Measurements from ENCODE around the gene YTHDC2.
A peak's percentile ranks its signal among the peaks of the same experiment; 100 is the strongest.

The YTHDC2 gene

GRCh38 chr5:113503146-113503545 is 10.3 kb upstream of the YTHDC2 start:
- no peak overlapping the region for H3K4me3 ChIP-seq (replicated peaks; ENCODE audit: low read depth, low read length)
- DNase-seq (ENCODE audit: extremely low read depth, low read depth), result no peak
- no peak for TF ChIP-seq CTCF (IDR thresholded peaks at IDR 0.05; ENCODE audit: low read depth, low read length, missing control alignments)

GRCh38 chr5:113505181-113505580 is 8.3 kb upstream of the YTHDC2 start:
- no peak overlapping the region for H3K4me3 ChIP-seq (replicated peaks; ENCODE audit: low read depth, low read length)
- no peak for DNase-seq (ENCODE audit: extremely low read depth, low read depth)
- no peak for TF ChIP-seq CTCF (IDR thresholded peaks at IDR 0.05; ENCODE audit: low read depth, low read length, missing control alignments)

GRCh38 chr5:113507601-113508000 is 5.9 kb upstream of the YTHDC2 start:
- TF ChIP-seq CTCF (IDR thresholded peaks at IDR 0.05; ENCODE audit: low read depth, low read length, missing control alignments), result no peak
- no peak for DNase-seq (ENCODE audit: extremely low read depth, low read depth)

GRCh38 chr5:113508756-113509155 is 4.7 kb upstream of the YTHDC2 start:
- no peak overlapping the region for H3K4me3 ChIP-seq (replicated peaks; ENCODE audit: low read depth, low read length)
- DNase-seq (ENCODE audit: extremely low read depth, low read depth), result no peak
- no peak for TF ChIP-seq CTCF (IDR thresholded peaks at IDR 0.05; ENCODE audit: low read depth, low read length, missing control alignments)

More at GRCh38 chr5:113507601-113508000, 5.9 kb upstream of the YTHDC2 start:
- no peak overlapping the region for H3K4me3 ChIP-seq (replicated peaks; ENCODE audit: low read depth, low read length)

- peak; percentile 6 for TF ChIP-seq CTCF (IDR thresholded peaks at IDR 0.05; ENCODE audit: low read depth, low read length, missing control alignments)
- no peak overlapping the region for H3K4me3 ChIP-seq (replicated peaks; ENCODE audit: low read depth, low read length)
- no peak for DNase-seq (ENCODE audit: extremely low read depth, low read depth)
Observed at GRCh38 chr5:113510836-113511451, 2.5 kb upstream of the YTHDC2 start.

- TF ChIP-seq CTCF (IDR thresholded peaks at IDR 0.05; ENCODE audit: low read depth, low read length, missing control alignments), result no peak
- no peak for DNase-seq (ENCODE audit: extremely low read depth, low read depth)
- no peak overlapping the region for H3K4me3 ChIP-seq (replicated peaks; ENCODE audit: low read depth, low read length)
Observed at GRCh38 chr5:113512341-113512740, 1.2 kb upstream of the YTHDC2 start.

- DNase-seq (ENCODE audit: extremely low read depth, low read depth), result no peak
- no peak for TF ChIP-seq CTCF (IDR thresholded peaks at IDR 0.05; ENCODE audit: low read depth, low read length, missing control alignments)
Observed at GRCh38 chr5:113514289-113514635, 768 bp downstream of the YTHDC2 start.

More at GRCh38 chr5:113514289-113514635, 768 bp downstream of the YTHDC2 start:
- peak overlapping the region; percentile 60 for H3K4me3 ChIP-seq (replicated peaks; ENCODE audit: low read depth, low read length)

All from HFF-Myc (cell line).